A673 (cell line): ENCODE measurements around the gene HDAC4. TPM values are rescaled to one million over a fixed set of nuclear protein-coding genes. Genes with fewer than 3 reads are reported as not detected.

ENCODE experiments used
- BruUV-seq: library from RNA; stranded (reverse); fragments of 400-500 nt; replicated peaks from 2 replicates; lab custom pipeline; 2021; lab: Mats Ljungman, UMichigan
- CTCF ChIA-PET: fragments of 300-600 bp; sonication (Branson Sonifier 250); formaldehyde crosslinking; loops from one replicate; lab custom pipeline; 2022; ENCODE audit warnings: antibody characterized with exemption; lab: Charles Lee
- POLR2A ChIA-PET: fragments of 300-600 bp; sonication (Branson Sonifier 250); formaldehyde crosslinking; loops from one replicate; lab custom pipeline; 2022; ENCODE audit warnings: antibody characterized with exemption; ENCODE audit not compliant: low non-redundant PET; lab: Charles Lee
- DNase-seq: peaks from one replicate; pipeline ENCODE4 v3.0.0-alpha.2; 2015; ENCODE audit warnings: low spot score
- H3K27ac ChIP-seq: fragments of 200-600 bp; sonication (generic); 2 replicates; pipeline ENCODE4 v1.5.1; 2016; ENCODE audit warnings: mixed run types, low read depth, mild to moderate bottlenecking, mixed read lengths, antibody characterized with exemption, low read length; ENCODE audit not compliant: poor library complexity, severe bottlenecking
- H3K27me3 ChIP-seq: fragments of 200-600 bp; sonication (generic); replicated peaks from 2 replicates; pipeline ENCODE4 v1.6.1; 2017; ENCODE audit warnings: mixed run types, low read depth, mild to moderate bottlenecking, mixed read lengths, antibody characterized with exemption, low read length; ENCODE audit not compliant: insufficient read depth, poor library complexity
- H3K36me3 ChIP-seq: fragments of 200-600 bp; sonication (generic); 2 replicates; pipeline ENCODE4 v1.6.1; 2016; ENCODE audit warnings: mixed run types, mild to moderate bottlenecking, mixed read lengths, antibody characterized with exemption, low read length; ENCODE audit not compliant: insufficient read depth, poor library complexity, severe bottlenecking
- H3K4me1 ChIP-seq: fragments of 200-600 bp; sonication (generic); 2 replicates; pipeline ENCODE4 v1.6.1; 2017; ENCODE audit warnings: mixed run types, mild to moderate bottlenecking, mixed read lengths, antibody characterized with exemption, low read length; ENCODE audit not compliant: insufficient read depth, poor library complexity, severe bottlenecking
- H3K4me3 ChIP-seq: fragments of 200-600 bp; sonication (generic); 2 replicates; pipeline ENCODE4 v1.5.1; 2016; ENCODE audit warnings: low read depth, mixed run types, mild to moderate bottlenecking, mixed read lengths, low read length; ENCODE audit not compliant: poor library complexity, severe bottlenecking
- H3K9me3 ChIP-seq: fragments of 200-600 bp; sonication (generic); 2 replicates; pipeline ENCODE4 v1.6.1; 2016; ENCODE audit warnings: mixed run types, low read depth, mild to moderate bottlenecking, mixed read lengths, antibody characterized with exemption, low read length; ENCODE audit not compliant: poor library complexity, severe bottlenecking
- CTCF ChIP-seq: fragments of 300-800, 200-600 bp; sonication (generic); conservative IDR thresholded peaks from 2 replicates; pipeline ENCODE4 v1.5.1; 2017; ENCODE audit warnings: low read depth, mild to moderate bottlenecking, antibody characterized with exemption, low read length, moderate library complexity, mixed read lengths
- EZH2 ChIP-seq: fragments of 200-600 bp; sonication (generic); IDR thresholded peaks from 2 replicates; pipeline ENCODE4 v1.6.1; 2017; ENCODE audit warnings: borderline replicate concordance, low read depth, mild to moderate bottlenecking, mixed read lengths, antibody characterized with exemption, low read length; ENCODE audit not compliant: poor library complexity, severe bottlenecking
- intact Hi-C: fragments of 100-400 bp; cut with micrococcal nuclease; formaldehyde crosslinking; loops from one replicate; pipeline ENCODE4 v1.10.0; 2022; ENCODE audit not compliant: unreplicated experiment
- total RNA-seq: library from RNA; stranded (reverse); gene quantifications from 2 replicates; pipeline ENCODE4 v1.2.3, GENCODE V29; 2021

HDAC4 gene
- total RNA-seq, 1 experiment from 2014 or later = 40.0 TPM

- Histone ChIP-seq H3K36me3 (no peaks in the 10 kb centered on the region), H3K4me3 (no peak overlapping the region), H3K9me3 (no peaks in the 10 kb centered on the region), H3K27ac (no peak overlapping the region), H3K27me3 (no peaks in the 10 kb centered on the region), H3K4me1 (no peaks in the 10 kb centered on the region)
- BruUV-seq = no TSS peak
- no peak for TF ChIP-seq CTCF
- TF ChIP-seq EZH2 = no peak
- POLR2A ChIA-PET = no interaction called here
- DNase-seq = no peak
- intact Hi-C loops = no loop called here
- CTCF ChIA-PET = no interaction called here
Observed at GRCh38 chr2:239341146-239341732, 59.6 kb downstream of the HDAC4 start.

GRCh38 chr2:239339726-239340601 lies 60.9 kb downstream of the HDAC4 start:
- Histone ChIP-seq H3K4me3 (no peak overlapping the region), H3K36me3 (no peaks in the 10 kb centered on the region), H3K27ac (no peak overlapping the region), H3K4me1 (no peaks in the 10 kb centered on the region), H3K9me3 (no peaks in the 10 kb centered on the region), H3K27me3 (no peaks in the 10 kb centered on the region)
- BruUV-seq = no TSS peak
- intact Hi-C loops = no loop called here
- CTCF ChIA-PET = no interaction called here
- POLR2A ChIA-PET = no interaction called here
- no peak for DNase-seq
- TF ChIP-seq CTCF (no peak), EZH2 (no peak)

GRCh38 chr2:239339241-239339640 lies 61.6 kb downstream of the HDAC4 start:
- no peak for TF ChIP-seq EZH2
- TF ChIP-seq CTCF = no peak
- POLR2A ChIA-PET = no interaction called here
- CTCF ChIA-PET = no interaction called here
- Histone ChIP-seq H3K27ac (no peak overlapping the region), H3K9me3 (no peaks in the 10 kb centered on the region), H3K36me3 (no peaks in the 10 kb centered on the region), H3K4me1 (no peaks in the 10 kb centered on the region), H3K27me3 (no peaks in the 10 kb centered on the region), H3K4me3 (no peak overlapping the region)
- BruUV-seq = no TSS peak
- intact Hi-C loops = no loop called here
- DNase-seq = no peak
